GM19240 (cell line): ENCODE measurements around the gene SEZ6.

Experiments used
- DNase-seq: peaks from one replicate; pipeline ENCODE4 v3.0.0; 2011; ENCODE audit warnings: low spot score; ENCODE audit not compliant: insufficient read length

Gene SEZ6

DNA sequence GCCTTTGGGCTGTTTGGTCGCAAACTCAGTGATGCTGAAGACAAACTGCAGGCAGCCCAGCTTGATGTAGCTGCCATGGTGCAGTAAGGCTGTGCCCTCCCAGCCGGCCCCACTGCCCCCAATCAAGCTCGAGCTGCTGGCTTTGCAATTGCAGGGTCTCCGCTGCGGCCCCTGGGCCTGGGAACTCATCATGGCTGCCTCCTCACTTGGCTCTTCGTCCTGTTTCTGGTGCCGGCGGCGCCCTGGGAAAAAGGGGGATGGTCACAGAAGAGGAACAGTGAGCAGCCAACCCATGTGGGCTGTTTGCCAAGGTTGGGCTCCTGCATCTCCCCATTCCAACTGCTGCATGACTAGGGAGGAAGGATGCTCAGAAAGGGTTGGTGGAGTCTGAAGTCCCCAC, 99.6 kb downstream of the SEZ6 start:
- DNase-seq: no peak
